IMR-90 (cell line): Measurements from ENCODE around the gene ZSCAN30. TPM values are rescaled to one million over a fixed set of nuclear protein-coding genes. Genes with fewer than 3 reads are reported as not detected.

Source experiments
- ATAC-seq: fragments of 200-7000 bp; cut with Tn5 transposase; 2 replicates; pipeline ENCODE4 v1.9.1; 2020; ENCODE audit warnings: low read depth, mild to moderate bottlenecking, moderate library complexity
- BruUV-seq: library from RNA; stranded (reverse); fragments of 400-500 nt; replicated peaks from 2 replicates; lab custom pipeline; 2021; lab: Mats Ljungman, UMichigan
- CTCF ChIA-PET: fragments of 300-600 bp; formaldehyde crosslinking; extraction: SDS; loops from one replicate; lab custom pipeline; 2021; ENCODE audit warnings: antibody characterized with exemption; lab: Yijun Ruan, JAX
- POLR2A ChIA-PET: fragments of 300-600 bp; sonication (Branson Sonifier 250); formaldehyde crosslinking; loops from one replicate; lab custom pipeline; 2022; ENCODE audit warnings: antibody characterized with exemption; ENCODE audit not compliant: unreplicated experiment; lab: Charles Lee
- DNase-seq: peaks from one replicate; pipeline ENCODE4 v3.0.0; 2013
- H2AFZ ChIP-seq: replicated peaks from 2 replicates; pipeline ENCODE3; 2013; ENCODE audit warnings: low read length, mild to moderate bottlenecking; ENCODE audit not compliant: poor library complexity
- H2AK5ac ChIP-seq: 2 replicates; pipeline ENCODE4 v1.6.1; 2013; ENCODE audit warnings: low read depth, low read length, inconsistent platforms
- H2AK9ac ChIP-seq: replicated peaks from 2 replicates; pipeline ENCODE3; 2013; ENCODE audit warnings: mild to moderate bottlenecking, low read depth, low read length, moderate library complexity; ENCODE audit not compliant: poor library complexity
- H2BK120ac ChIP-seq: 2 replicates; pipeline ENCODE4 v1.6.1; 2013; ENCODE audit warnings: low read depth, low read length, inconsistent platforms
- H2BK15ac ChIP-seq: 3 replicates; pipeline ENCODE4 v1.6.1; 2013; ENCODE audit warnings: low read depth, low read length, inconsistent platforms
- H2BK20ac ChIP-seq: 2 replicates; pipeline ENCODE4 v1.6.1; 2013; ENCODE audit warnings: low read depth, mild to moderate bottlenecking, inconsistent platforms, low read length, moderate library complexity
- H2BK5ac ChIP-seq: 2 replicates; pipeline ENCODE4 v1.6.1; 2013; ENCODE audit warnings: mild to moderate bottlenecking, low read depth, low read length, inconsistent platforms; ENCODE audit not compliant: poor library complexity, severe bottlenecking
- H3K14ac ChIP-seq: replicated peaks from 2 replicates; pipeline ENCODE4 v1.6.1; 2013; ENCODE audit warnings: low read depth, low read length, inconsistent platforms
- H3K18ac ChIP-seq: 2 replicates; pipeline ENCODE4 v1.6.1; 2013; ENCODE audit warnings: low read depth, low read length, control low read depth
- H3K23ac ChIP-seq: 2 replicates; pipeline ENCODE4 v1.6.1; 2013; ENCODE audit warnings: low read depth, low read length, inconsistent platforms
- H3K27ac ChIP-seq: 2 replicates; pipeline ENCODE4 v1.5.1; 2013; ENCODE audit warnings: mild to moderate bottlenecking, control low read depth, low read length; ENCODE audit not compliant: insufficient read depth
- H3K27me3 ChIP-seq: 2 replicates; pipeline ENCODE4 v1.6.1; 2013; ENCODE audit warnings: low read length; ENCODE audit not compliant: control insufficient read depth, insufficient read depth
- H3K36me3 ChIP-seq: 2 replicates; pipeline ENCODE4 v1.6.1; 2013; ENCODE audit warnings: low read length, mixed read lengths; ENCODE audit not compliant: control insufficient read depth, insufficient read depth
- H3K4ac ChIP-seq: 2 replicates; pipeline ENCODE4 v1.6.1; 2013; ENCODE audit warnings: low read depth, low read length, inconsistent platforms
- H3K4me1 ChIP-seq: 2 replicates; pipeline ENCODE4 v1.6.1; 2013; ENCODE audit warnings: low read length, mixed read lengths; ENCODE audit not compliant: control insufficient read depth, insufficient read depth
- H3K4me2 ChIP-seq: 2 replicates; pipeline ENCODE4 v1.6.1; 2013; ENCODE audit warnings: low read depth, mild to moderate bottlenecking, control low read depth, low read length, moderate library complexity
- H3K4me3 ChIP-seq: 2 replicates; pipeline ENCODE4 v1.5.1; 2013; ENCODE audit warnings: low read depth, mild to moderate bottlenecking, control low read depth, low read length, moderate library complexity; ENCODE audit not compliant: insufficient read depth
- H3K56ac ChIP-seq: 2 replicates; pipeline ENCODE4 v1.6.1; 2013; ENCODE audit warnings: low read length, inconsistent platforms; ENCODE audit not compliant: insufficient read depth; ENCODE audit errors: extremely low read depth
- H3K79me1 ChIP-seq, 2 experiments: 2 replicates each; pipeline ENCODE4 v1.6.1; 2013; ENCODE audit warnings: low read length in 2 of 2, inconsistent platforms in 1 of 2, low read depth in 1 of 2
- H3K9ac ChIP-seq: 2 replicates; pipeline ENCODE4 v1.6.1; 2013; ENCODE audit warnings: low read depth, low read length, control low read depth
- H3K9me1 ChIP-seq: 2 replicates; pipeline ENCODE4 v1.6.1; 2013; ENCODE audit warnings: low read length, inconsistent platforms; ENCODE audit not compliant: insufficient read depth
- H3K9me3 ChIP-seq: 2 replicates; pipeline ENCODE4 v1.6.1; 2013; ENCODE audit warnings: low read length; ENCODE audit not compliant: control insufficient read depth, insufficient read depth
- H4K20me1 ChIP-seq: 2 replicates; pipeline ENCODE4 v1.6.1; 2013; ENCODE audit warnings: low read length, inconsistent platforms; ENCODE audit not compliant: insufficient read depth
- H4K5ac ChIP-seq: 2 replicates; pipeline ENCODE4 v1.6.1; 2013; ENCODE audit warnings: mild to moderate bottlenecking, low read depth, low read length, control low read depth
- H4K8ac ChIP-seq, 2 experiments: 2 replicates each; pipeline ENCODE4 v1.6.1; 2013; ENCODE audit warnings: low read depth in 2 of 2, low read length in 2 of 2, control low read depth in 1 of 2, inconsistent platforms in 1 of 2
- H4K91ac ChIP-seq: 2 replicates; pipeline ENCODE4 v1.6.1; 2013; ENCODE audit warnings: low read depth, low read length, inconsistent platforms; ENCODE audit not compliant: insufficient read depth
- MXI1 ChIP-seq: IDR thresholded peaks from 2 replicates; pipeline ENCODE4 v1.6.1; 2012; ENCODE audit warnings: low read depth, mild to moderate bottlenecking, low read length, moderate library complexity, borderline replicate concordance
- RFX5 ChIP-seq: IDR thresholded peaks from 2 replicates; pipeline ENCODE4 v1.8.0; 2012; ENCODE audit warnings: low read depth, mild to moderate bottlenecking, low read length, moderate library complexity
- dilution Hi-C: fragments of 300-500 bp; cut with HindIII; formaldehyde crosslinking; loops from one replicate; pipeline ENCODE4 v1.14.3; 2018; ENCODE audit warnings: low sequenced_read_pairs; ENCODE audit not compliant: unreplicated experiment
- in situ Hi-C: fragments of 300-500 bp; cut with MboI; formaldehyde crosslinking; loops from 3 replicates; pipeline ENCODE4 v1.14.3; 2019; ENCODE audit warnings: low sequenced_read_pairs, inconsistent platforms, mixed read lengths
- intact Hi-C: fragments of 100-400 bp; cut with micrococcal nuclease; formaldehyde crosslinking; loops from 2 replicates; pipeline ENCODE4 v1.10.0; 2022
- polyA plus RNA-seq, 3 experiments: library from polyadenylated mRNA; depleted of rRNA; stranded (reverse); fragments of >200 nt; gene quantifications; 2 replicates each; pipeline ENCODE4 v1.2.3, GENCODE V29; 2012; ENCODE audit warnings: low replicate concordance in 1 of 3
- total RNA-seq: library from RNA; depleted of rRNA; stranded (reverse); fragments of >200 nt; gene quantifications from 2 replicates; pipeline ENCODE4 v1.2.3, GENCODE V29; 2012

The ZSCAN30 gene
- total and polyA plus RNA-seq, 2 of the 4 experiments (the other 2 are of a cell fraction), result 9.9 to 17.7 TPM

- TF ChIP-seq MXI1, result no peak
These were observed 7.7 kb downstream of the ZSCAN30 start (continued) for GRCh38 chr18:35282353-35282752.

GRCh38 chr18:35278969-35279368, 11.1 kb downstream of the ZSCAN30 start:
- Histone ChIP-seq H3K4me2 (no peak overlapping the region), H3K9me1 (0 out of 2 replicates have a peak, but pooled peaks cover 2% of the 10 kb centered on the region), H3K14ac (no peak overlapping the region), H3K23ac (no peak overlapping the region), H2AK9ac (no peak overlapping the region), H3K9me3 (peaks cover 19% of the 10 kb centered on the region), H3K27me3 (no peaks in the 10 kb centered on the region), H3K4ac (no peak overlapping the region), H3K27ac (no peak overlapping the region), H4K20me1 (no peaks in the 10 kb centered on the region; the same call in 1 of the 2 replicates), H3K4me1 (peaks cover 5% of the 10 kb centered on the region), H3K79me1 (peaks cover 23 to 25% of the 10 kb centered on the region in 2 experiments), H3K36me3 (peaks cover 10% of the 10 kb centered on the region), H4K91ac (no peak overlapping the region), H3K56ac (no peak overlapping the region), H3K9ac (no peak overlapping the region), H2BK20ac (no peak overlapping the region), H2BK5ac (no peak overlapping the region), H2BK120ac (no peak overlapping the region), H2BK15ac (no peak overlapping the region), H2AFZ (no peak overlapping the region), H2AK5ac (no peak overlapping the region), H4K8ac (no peak overlapping the region), H4K5ac (no peak overlapping the region), H3K4me3 (no peak overlapping the region), H3K18ac (no peak overlapping the region)
- no peak for TF ChIP-seq RFX5
- intact Hi-C loops (no loop called here), in situ Hi-C loops (no loop called here), dilution Hi-C loops (no loop called here)
- BruUV-seq, result no TSS peak
- ATAC-seq, result no peak
- POLR2A ChIA-PET, result no interaction called here
- CTCF ChIA-PET, result no interaction called here
- no peak for DNase-seq
